Pulmonary artery endothelial cell (primary cell): ENCODE measurements around the gene SPATS2L. TPM values are rescaled to one million over a fixed set of nuclear protein-coding genes. Genes with fewer than 3 reads are reported as not detected.

Experiments
- DNase-seq: peaks from one replicate; pipeline ENCODE4 v3.0.0-alpha.2; 2011; ENCODE audit warnings: low read depth, low spot score
- total RNA-seq: library from RNA; depleted of rRNA; stranded (reverse); fragments of >200 nt; gene quantifications from 2 replicates; pipeline ENCODE4 v1.2.3, GENCODE V29; 2014

SPATS2L gene
- total RNA-seq: 22.6 and 36.4 TPM in 2 replicates

- peak; percentile 20 for DNase-seq
Observed at GRCh38 chr2:200306196-200306930, at the start of gene SPATS2L. Gene SPATS2L, plus strand, starts transcription at chr2:200306693. Its CDS starts 82,552 bp downstream, at chr2:200389245.

GRCh38 chr2:200257570-200257969 is 48.9 kb upstream of the SPATS2L start:
- no peak for DNase-seq

- no peak for DNase-seq
Observed at GRCh38 chr2:200258081-200258480, 48.4 kb upstream of the SPATS2L start.

- DNase-seq: no peak
Observed at GRCh38 chr2:200258881-200259576, 47.5 kb upstream of the SPATS2L start.

GRCh38 chr2:200259577-200259957 is 46.9 kb upstream of the SPATS2L start:
- DNase-seq: no peak

- DNase-seq: no peak
Observed at GRCh38 chr2:200262047-200262446, 44.4 kb upstream of the SPATS2L start.

GRCh38 chr2:200263279-200263678 is 43.2 kb upstream of the SPATS2L start:
- DNase-seq: no peak

- DNase-seq: no peak
Observed at GRCh38 chr2:200264631-200265030, 41.9 kb upstream of the SPATS2L start.

GRCh38 chr2:200266406-200266805 is 40.1 kb upstream of the SPATS2L start:
- no peak for DNase-seq

- DNase-seq: no peak
Observed at GRCh38 chr2:200267350-200267749, 39.1 kb upstream of the SPATS2L start.

- no peak for DNase-seq
Observed at GRCh38 chr2:200270732-200271131, 35.8 kb upstream of the SPATS2L start.

- no peak for DNase-seq
Observed at GRCh38 chr2:200272320-200272719, 34.2 kb upstream of the SPATS2L start.

GRCh38 chr2:200274116-200275075 is 32.1 kb upstream of the SPATS2L start:
- no peak for DNase-seq

GRCh38 chr2:200275295-200276013 is 31.0 kb upstream of the SPATS2L start:
- no peak for DNase-seq

- no peak for DNase-seq
Observed at GRCh38 chr2:200276472-200276871, 30.0 kb upstream of the SPATS2L start.

GRCh38 chr2:200278694-200279316 is 27.7 kb upstream of the SPATS2L start:
- no peak for DNase-seq

GRCh38 chr2:200279857-200280256 is 26.6 kb upstream of the SPATS2L start:
- no peak for DNase-seq

GRCh38 chr2:200286578-200286977 is 19.9 kb upstream of the SPATS2L start:
- no peak for DNase-seq

- DNase-seq: no peak
Observed at GRCh38 chr2:200288670-200289429, 17.6 kb upstream of the SPATS2L start.

GRCh38 chr2:200296118-200296517 is 10.4 kb upstream of the SPATS2L start:
- DNase-seq: no peak
